ENCODE measurements around the gene CAMTA1.

CAMTA1 gene

GRCh38 chr1:7220007-7220406 is 434.8 kb downstream of the CAMTA1 start:
- TF ChIP-seq, protein P1, sequence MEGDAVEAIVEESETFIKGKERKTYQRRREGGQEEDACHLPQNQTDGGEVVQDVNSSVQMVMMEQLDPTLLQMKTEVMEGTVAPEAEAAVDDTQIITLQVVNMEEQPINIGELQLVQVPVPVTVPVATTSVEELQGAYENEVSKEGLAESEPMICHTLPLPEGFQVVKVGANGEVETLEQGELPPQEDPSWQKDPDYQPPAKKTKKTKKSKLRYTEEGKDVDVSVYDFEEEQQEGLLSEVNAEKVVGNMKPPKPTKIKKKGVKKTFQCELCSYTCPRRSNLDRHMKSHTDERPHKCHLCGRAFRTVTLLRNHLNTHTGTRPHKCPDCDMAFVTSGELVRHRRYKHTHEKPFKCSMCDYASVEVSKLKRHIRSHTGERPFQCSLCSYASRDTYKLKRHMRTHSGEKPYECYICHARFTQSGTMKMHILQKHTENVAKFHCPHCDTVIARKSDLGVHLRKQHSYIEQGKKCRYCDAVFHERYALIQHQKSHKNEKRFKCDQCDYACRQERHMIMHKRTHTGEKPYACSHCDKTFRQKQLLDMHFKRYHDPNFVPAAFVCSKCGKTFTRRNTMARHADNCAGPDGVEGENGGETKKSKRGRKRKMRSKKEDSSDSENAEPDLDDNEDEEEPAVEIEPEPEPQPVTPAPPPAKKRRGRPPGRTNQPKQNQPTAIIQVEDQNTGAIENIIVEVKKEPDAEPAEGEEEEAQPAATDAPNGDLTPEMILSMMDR (conservative IDR thresholded peaks at IDR 0.05; ENCODE audit: control insufficient read depth, insufficient read depth, low read depth, low read length): no peak
- peak; percentile 20 for DNase-seq (ENCODE audit: low read depth)

GRCh38 chr1:7220712-7221252 is 435.5 kb downstream of the CAMTA1 start:
- no peak for DNase-seq (ENCODE audit: low read depth)
- H3K4me3 ChIP-seq (ENCODE audit: control insufficient read depth, low read depth, low read length): no peak overlapping the region
- TF ChIP-seq, protein P1 (conservative IDR thresholded peaks at IDR 0.05; ENCODE audit: control insufficient read depth, insufficient read depth, low read depth, low read length): no peak

More at GRCh38 chr1:7220007-7220406, 434.8 kb downstream of the CAMTA1 start:
- no peak overlapping the region for H3K4me3 ChIP-seq (ENCODE audit: control insufficient read depth, low read depth, low read length)

- TF ChIP-seq, protein P1 (conservative IDR thresholded peaks at IDR 0.05; ENCODE audit: control insufficient read depth, insufficient read depth, low read depth, low read length): no peak
- no peak overlapping the region for H3K4me3 ChIP-seq (ENCODE audit: control insufficient read depth, low read depth, low read length)
- peak; percentile 33 for DNase-seq (ENCODE audit: low read depth)
These were observed 436.8 kb downstream of the CAMTA1 start for GRCh38 chr1:7221826-7222694.

DNA sequence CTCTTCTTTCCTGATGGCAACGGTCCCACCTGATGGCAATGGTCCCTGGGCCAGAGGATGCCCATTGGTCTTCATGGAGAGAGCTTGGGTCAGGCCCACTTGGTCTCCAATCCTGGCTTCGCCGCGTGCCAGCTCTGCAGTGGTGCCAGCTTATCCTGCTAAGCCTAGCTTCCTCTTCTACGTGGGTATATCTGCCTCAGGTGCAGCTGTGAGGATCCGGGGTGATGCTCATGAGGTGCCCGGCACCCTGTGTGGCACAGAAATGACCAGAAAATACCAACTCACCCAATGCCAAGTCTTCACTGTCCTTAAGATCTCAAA is 437.4 kb downstream of the CAMTA1 start:
- TF ChIP-seq, protein P1 (conservative IDR thresholded peaks at IDR 0.05; ENCODE audit: control insufficient read depth, insufficient read depth, low read depth, low read length): no peak

GRCh38 chr1:7223334-7224080 is 438.3 kb downstream of the CAMTA1 start:
- TF ChIP-seq, protein P1 (conservative IDR thresholded peaks at IDR 0.05; ENCODE audit: control insufficient read depth, insufficient read depth, low read depth, low read length): no peak
- DNase-seq (ENCODE audit: low read depth): peak; percentile 94
- H3K4me3 ChIP-seq (ENCODE audit: control insufficient read depth, low read depth, low read length): no peak overlapping the region

More for the DNA sequence above, 437.4 kb downstream of the CAMTA1 start:
- no peak overlapping the region for H3K4me3 ChIP-seq (ENCODE audit: control insufficient read depth, low read depth, low read length)
- no peak for DNase-seq (ENCODE audit: low read depth)

- no peak for DNase-seq (ENCODE audit: low read depth)
- no peak overlapping the region for H3K4me3 ChIP-seq (ENCODE audit: control insufficient read depth, low read depth, low read length)
- TF ChIP-seq, protein P1 (conservative IDR thresholded peaks at IDR 0.05; ENCODE audit: control insufficient read depth, insufficient read depth, low read depth, low read length): no peak
These were observed 438.9 kb downstream of the CAMTA1 start for GRCh38 chr1:7224081-7224534.

Data from fibroblast of mammary gland (primary cell).